K562 (cell line): ENCODE results near the gene CCL21. TPM values are rescaled to one million over a fixed set of nuclear protein-coding genes. Genes with fewer than 3 reads are reported as not detected.

Experiments used
- ATAC-seq: fragments of 200-7000 bp; cut with Tn5 transposase; 3 replicates; pipeline ENCODE4 v1.9.1; 2020; ENCODE audit warnings: moderate library complexity
- BruUV-seq: library from RNA; stranded (reverse); fragments of 400-500 nt; replicated peaks from 2 replicates; lab custom pipeline; 2021; lab: Mats Ljungman, UMichigan
- CTCF ChIA-PET: fragments of 300-600 bp; formaldehyde crosslinking; extraction: SDS; loops from one replicate; lab custom pipeline; 2021; ENCODE audit warnings: low intra/inter-chr PET ratio; lab: Yijun Ruan, JAX
- POLR2A ChIA-PET: fragments of 300-600, 350-650 bp; sonication (Branson Sonifier 250); formaldehyde crosslinking; extraction: SDS; loops from one replicate; lab custom pipeline; 2021; ENCODE audit warnings: antibody characterized with exemption, inconsistent platforms; lab: Yijun Ruan, JAX
- DNase-seq, 4 experiments: peaks; one replicate each; pipeline versions ENCODE4 v3.0.0 to v3.0.0-alpha.2; 2011 to 2018; ENCODE audit warnings: low spot score in 3 of 4, mixed read lengths in 3 of 4; ENCODE audit errors: extremely low read depth in 1 of 4
- FAIRE-seq: peaks from 2 replicates; lab custom pipeline; 2011; peaks lifted over from hg19 to GRCh38; lab: Jason Lieb, UNC
- H2AFZ ChIP-seq: 2 replicates; pipeline ENCODE4 v1.6.0; 2011; ENCODE audit warnings: low read depth, low read length, control low read depth, inconsistent platforms
- H3K27ac ChIP-seq: fragments of 200-600 bp; 3 replicates; pipeline ENCODE4 v1.8.0; 2011; ENCODE audit warnings: low read depth, mild to moderate bottlenecking, control low read depth, inconsistent platforms, low read length, moderate library complexity, mixed read lengths; ENCODE audit errors: extremely low read depth
- H3K27me3 ChIP-seq, 2 experiments: fragments of 300-600 bp in 1 of 2; 2 replicates in 1 of 2; 3 replicates in 1 of 2; pipeline versions ENCODE4 v1.6.0 to v1.8.0; 2011; ENCODE audit warnings: inconsistent platforms in 2 of 2, low read length in 2 of 2, mild to moderate bottlenecking in 1 of 2, mixed read lengths in 1 of 2, moderate library complexity in 1 of 2; ENCODE audit not compliant: control insufficient read depth in 2 of 2, insufficient read depth in 2 of 2
- H3K36me3 ChIP-seq: fragments of 300-600 bp; 3 replicates; pipeline ENCODE4 v1.8.0; 2011; ENCODE audit warnings: mild to moderate bottlenecking, low read length, inconsistent platforms; ENCODE audit not compliant: control insufficient read depth, insufficient read depth
- H3K4me1 ChIP-seq, 2 experiments: fragments of 200-600 bp in 1 of 2; replicated peaks in 1 of 2; 2 replicates in 1 of 2; 3 replicates in 1 of 2; pipeline versions ENCODE4 v1.5.1 to v1.8.0; 2011; ENCODE audit warnings: inconsistent platforms in 2 of 2, low read length in 2 of 2, mild to moderate bottlenecking in 1 of 2, mixed read lengths in 1 of 2, moderate library complexity in 1 of 2; ENCODE audit not compliant: control insufficient read depth in 2 of 2, insufficient read depth in 2 of 2
- H3K4me2 ChIP-seq: 2 replicates; pipeline ENCODE4 v1.6.1; 2011; ENCODE audit warnings: low read length, control low read depth, inconsistent platforms, mixed read lengths; ENCODE audit not compliant: insufficient read depth
- H3K4me3 ChIP-seq: fragments of 200-600 bp; sonication (generic), shearing (Covaris generic); 2 replicates; pipeline ENCODE4 v1.5.1; 2016; ENCODE audit warnings: control low read depth, inconsistent platforms
- H3K79me2 ChIP-seq: fragments of 200-600 bp; 3 replicates; pipeline ENCODE4 v1.8.0; 2011; ENCODE audit warnings: low read length, inconsistent platforms; ENCODE audit not compliant: control insufficient read depth, insufficient read depth
- H3K9ac ChIP-seq, 2 experiments: 2 replicates each; pipeline versions ENCODE4 v1.6.0 to v1.6.1; 2011; ENCODE audit warnings: low read depth in 2 of 2, low read length in 2 of 2, control low read depth in 1 of 2, inconsistent platforms in 1 of 2, mild to moderate bottlenecking in 1 of 2, mixed read lengths in 1 of 2; ENCODE audit not compliant: insufficient read depth in 1 of 2
- H3K9me1 ChIP-seq: one replicate; pipeline ENCODE4 v1.6.0; 2011; ENCODE audit warnings: inconsistent platforms, mild to moderate bottlenecking, low read length, moderate library complexity; ENCODE audit not compliant: control insufficient read depth, insufficient read depth
- H3K9me3 ChIP-seq: replicated peaks from 2 replicates; pipeline ENCODE4 v1.5.1; 2011; ENCODE audit warnings: low read depth, low read length, inconsistent platforms; ENCODE audit not compliant: control insufficient read depth, insufficient read depth
- H4K20me1 ChIP-seq: replicated peaks from 2 replicates; pipeline ENCODE4 v1.6.1; 2011; ENCODE audit warnings: low read length, inconsistent platforms, mixed read lengths; ENCODE audit not compliant: control insufficient read depth, insufficient read depth
- BMI1 ChIP-seq: fragments of 150-350 bp; IDR thresholded peaks from 2 replicates; pipeline ENCODE4 v1.6.1; 2014; ENCODE audit warnings: low read length
- CHAMP1 ChIP-seq: fragments of 450-650 bp; IDR thresholded peaks from 2 replicates; pipeline ENCODE4 v1.6.1; 2016; ENCODE audit warnings: mild to moderate bottlenecking
- DACH1 ChIP-seq: fragments of 450-650 bp; IDR thresholded peaks from 2 replicates; pipeline ENCODE4 v1.6.1; 2018; ENCODE audit not compliant: partially characterized antibody
- DEAF1 ChIP-seq: fragments of 450-650 bp; formaldehyde crosslinking; IDR thresholded peaks from 2 replicates; pipeline ENCODE4 v1.4.0; 2020; ENCODE audit warnings: mild to moderate bottlenecking, moderate library complexity
- HDAC8 ChIP-seq: fragments of 450-650 bp; IDR thresholded peaks from 2 replicates; pipeline ENCODE4 v1.6.1; 2016; ENCODE audit warnings: mild to moderate bottlenecking, missing genetic modification characterization, moderate library complexity, missing compliant biosample characterization
- HNRNPUL1 ChIP-seq: fragments of 200-400 bp; formaldehyde crosslinking; IDR thresholded peaks from 2 replicates; pipeline ENCODE4 v1.6.1; 2017; ENCODE audit warnings: low read length
- HOXB6 ChIP-seq: fragments of 250-450 bp; sonication (Bioruptor Pico); IDR thresholded peaks from 2 replicates; pipeline ENCODE4 v1.5.1; 2022; ENCODE audit warnings: mild to moderate bottlenecking, borderline replicate concordance
- HSF4 ChIP-seq: fragments of 250-450 bp; sonication (Bioruptor Pico); IDR thresholded peaks from 2 replicates; pipeline ENCODE4 v2.1.2; 2022; ENCODE audit warnings: mild to moderate bottlenecking, moderate library complexity, borderline replicate concordance
- KLF10 ChIP-seq: fragments of 250-450 bp; sonication (Bioruptor Pico); IDR thresholded peaks from 2 replicates; pipeline ENCODE4 v1.6.1; 2021; ENCODE audit warnings: matching md5 sums
- MECOM ChIP-seq: fragments of 250-450 bp; sonication (Bioruptor Pico); IDR thresholded peaks from 2 replicates; pipeline ENCODE4 v1.8.0; 2022; ENCODE audit warnings: inconsistent platforms
- NBN ChIP-seq: fragments of 450-650 bp; IDR thresholded peaks from 2 replicates; pipeline ENCODE4 v1.6.1; 2016; ENCODE audit warnings: low read depth, mild to moderate bottlenecking
- NFE2L1 ChIP-seq: fragments of 450-650 bp; IDR thresholded peaks from 2 replicates; pipeline ENCODE4 v1.6.1; 2016; ENCODE audit warnings: missing genetic modification characterization, low read depth, mild to moderate bottlenecking, missing compliant biosample characterization, moderate library complexity, borderline replicate concordance
- SRSF1 ChIP-seq: fragments of 200-400 bp; formaldehyde crosslinking; IDR thresholded peaks from 2 replicates; pipeline ENCODE4 v1.6.1; 2017; ENCODE audit warnings: mild to moderate bottlenecking, low read depth, low read length, moderate library complexity
- TEAD1 ChIP-seq, 2 experiments: fragments of 450-650 bp in 1 of 2; sonication (generic) in 1 of 2; formaldehyde crosslinking; IDR thresholded peaks; 2 replicates each; pipeline versions ENCODE4 v1.4.0 to v1.8.0; 2020 to 2022; ENCODE audit warnings: mild to moderate bottlenecking in 2 of 2, missing genetic modification reagents in 1 of 2
- TGIF2 ChIP-seq: sonication (generic); formaldehyde crosslinking; IDR thresholded peaks from 2 replicates; pipeline ENCODE4 v1.8.1; 2022; ENCODE audit warnings: mild to moderate bottlenecking, missing genetic modification reagents, moderate library complexity
- ZNF668 ChIP-seq: fragments of 250-450 bp; sonication (Bioruptor Pico); IDR thresholded peaks from 2 replicates; pipeline ENCODE4 v1.8.0; 2022; ENCODE audit warnings: mild to moderate bottlenecking, inconsistent platforms
- whole genome bisulfite sequencing: fragments of 100-300 bp; shearing (Covaris generic); methylation state at CpG from one replicate; pipeline ENCODE4 v1.1.6; 2016; ENCODE audit warnings: low coverage, mixed read lengths; ENCODE audit not compliant: insufficient coverage; ENCODE audit errors: missing lambda C conversion rate; 5-methylcytosine and 5-hydroxymethylcytosine counted together
- in situ Hi-C: fragments of 300-500 bp; cut with MboI; formaldehyde crosslinking; loops from 4 replicates; pipeline ENCODE4 v1.15.0; 2018; ENCODE audit warnings: inconsistent platforms, mixed read lengths
- intact Hi-C: fragments of 100-400 bp; cut with micrococcal nuclease; formaldehyde crosslinking; loops from 2 replicates; pipeline ENCODE4 v1.14.2; 2022
- polyA plus RNA-seq, 8 experiments: library from polyadenylated mRNA; depleted of rRNA in 4 of 8; stranded (reverse) in 5 of 8; unstranded in 3 of 8; fragments of >200 nt; fragmentation: Nextera tagmentation in 2 of 8; fragmentation: Illumina TruSeq in 1 of 8; extraction: Ambion mirVana in 2 of 8; extraction: Trizol in 1 of 8; gene quantifications; 2 replicates each; pipeline versions ENCODE4 v1.2.1 to v1.2.3, GENCODE V29; 2011 to 2014; ENCODE audit warnings: inconsistent platforms in 1 of 8, missing spikeins in 1 of 8
- total RNA-seq, 7 experiments: library from RNA; depleted of rRNA in 6 of 7; stranded (reverse); fragments of >200 nt in 6 of 7; fragmentation: Illumina TruSeq in 2 of 7; extraction: Trizol in 2 of 7; gene quantifications; 2 replicates each; pipeline versions ENCODE4 v1.2.1 to v1.2.3, GENCODE V29; 2011 to 2021; ENCODE audit warnings: low replicate concordance in 1 of 7
- TF ChIP-seq, protein P1 (sequence below), 2 experiments: fragments of 150-350 bp in 1 of 2; IDR thresholded peaks; 2 replicates each; pipeline ENCODE4 v1.6.1; 2012 to 2016; ENCODE audit warnings: low read depth in 2 of 2, low read length in 2 of 2, mild to moderate bottlenecking in 1 of 2, moderate library complexity in 1 of 2

The CCL21 gene
- total and polyA plus RNA-seq, 9 of the 15 experiments (the other 6 are each of a cell fraction or from before 2014, with no cell fraction given) = not detected

- no peak for DNase-seq
- no peak overlapping the region for H2AFZ ChIP-seq
- H3K36me3 ChIP-seq = no peaks in the 10 kb centered on the region
- ChIA-PET CTCF (no interaction called here), POLR2A (interaction anchor here (0.9 to 1.0 kb wide), 2 partner anchors 11 to 44 kb away, joined by 3 read pairs; no protein-coding TSS in a partner anchor)
- no peaks in the 10 kb centered on the region for H3K4me1 ChIP-seq
- H3K9me1 ChIP-seq = no peaks in the 10 kb centered on the region
- no peaks in the 10 kb centered on the region for H3K9me3 ChIP-seq
- H3K79me2 ChIP-seq = no peaks in the 10 kb centered on the region
- FAIRE-seq = no peak
- no peak overlapping the region for H3K27ac ChIP-seq
- H3K27me3 ChIP-seq = no peaks in the 10 kb centered on the region
- no peak overlapping the region for H3K4me2 ChIP-seq
- 0% methylated on average over 1 of the region's 1 CpG for WGBS
- no TSS peak for BruUV-seq
- intact Hi-C loops (no loop called here), in situ Hi-C loops (no loop called here)
- no peak overlapping the region for H3K9ac ChIP-seq
- H4K20me1 ChIP-seq = peaks cover 3% of the 10 kb centered on the region; the same call in 1 of the 2 replicates
- H3K4me3 ChIP-seq = no peak overlapping the region
- no peak for ATAC-seq
- TF ChIP-seq SRSF1 (no peak), DEAF1 (CRISPR knock-in tag) (no peak), HSF4 (no peak), DACH1 (no peak), CHAMP1 (no peak), HDAC8 (tag) (no peak), NBN (no peak), HOXB6 (CRISPR knock-in tag) (no peak), TEAD1 (CRISPR knock-in tag; IDR thresholded peaks at IDR 0.05) (no peak), HNRNPUL1 (no peak), NFE2L1 (no peak), TGIF2 (no peak), ZNF668 (no peak), BMI1 (no peak), KLF10 (CRISPR knock-in tag) (no peak), MECOM (CRISPR knock-in tag) (no peak)
- TF ChIP-seq, protein P1, sequence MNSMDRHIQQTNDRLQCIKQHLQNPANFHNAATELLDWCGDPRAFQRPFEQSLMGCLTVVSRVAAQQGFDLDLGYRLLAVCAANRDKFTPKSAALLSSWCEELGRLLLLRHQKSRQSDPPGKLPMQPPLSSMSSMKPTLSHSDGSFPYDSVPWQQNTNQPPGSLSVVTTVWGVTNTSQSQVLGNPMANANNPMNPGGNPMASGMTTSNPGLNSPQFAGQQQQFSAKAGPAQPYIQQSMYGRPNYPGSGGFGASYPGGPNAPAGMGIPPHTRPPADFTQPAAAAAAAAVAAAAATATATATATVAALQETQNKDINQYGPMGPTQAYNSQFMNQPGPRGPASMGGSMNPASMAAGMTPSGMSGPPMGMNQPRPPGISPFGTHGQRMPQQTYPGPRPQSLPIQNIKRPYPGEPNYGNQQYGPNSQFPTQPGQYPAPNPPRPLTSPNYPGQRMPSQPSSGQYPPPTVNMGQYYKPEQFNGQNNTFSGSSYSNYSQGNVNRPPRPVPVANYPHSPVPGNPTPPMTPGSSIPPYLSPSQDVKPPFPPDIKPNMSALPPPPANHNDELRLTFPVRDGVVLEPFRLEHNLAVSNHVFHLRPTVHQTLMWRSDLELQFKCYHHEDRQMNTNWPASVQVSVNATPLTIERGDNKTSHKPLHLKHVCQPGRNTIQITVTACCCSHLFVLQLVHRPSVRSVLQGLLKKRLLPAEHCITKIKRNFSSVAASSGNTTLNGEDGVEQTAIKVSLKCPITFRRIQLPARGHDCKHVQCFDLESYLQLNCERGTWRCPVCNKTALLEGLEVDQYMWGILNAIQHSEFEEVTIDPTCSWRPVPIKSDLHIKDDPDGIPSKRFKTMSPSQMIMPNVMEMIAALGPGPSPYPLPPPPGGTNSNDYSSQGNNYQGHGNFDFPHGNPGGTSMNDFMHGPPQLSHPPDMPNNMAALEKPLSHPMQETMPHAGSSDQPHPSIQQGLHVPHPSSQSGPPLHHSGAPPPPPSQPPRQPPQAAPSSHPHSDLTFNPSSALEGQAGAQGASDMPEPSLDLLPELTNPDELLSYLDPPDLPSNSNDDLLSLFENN (IDR thresholded peaks at IDR 0.05; ENCODE audit: low read depth in 2 of 2, low read length in 2 of 2) = no peak
Measured at GRCh38 chr9:34686732-34687131, 23.2 kb downstream of the CCL21 start.
